GM18519 (cell line): ENCODE measurements around the gene HEXB.
"Not testable (repeated sequence)": the region's sequence is repeated elsewhere in the genome, so short reads cannot be mapped to it uniquely, and the experiment has no call there.

Experiments used
- ATAC-seq: cut with Tn5 transposase; IDR thresholded peaks from one replicate; pipeline ENCODE4 v1.9.1; 2021; ENCODE audit warnings: mild to moderate bottlenecking, moderate library complexity; ENCODE audit not compliant: unreplicated experiment, low FRiP score

Gene HEXB

DNA sequence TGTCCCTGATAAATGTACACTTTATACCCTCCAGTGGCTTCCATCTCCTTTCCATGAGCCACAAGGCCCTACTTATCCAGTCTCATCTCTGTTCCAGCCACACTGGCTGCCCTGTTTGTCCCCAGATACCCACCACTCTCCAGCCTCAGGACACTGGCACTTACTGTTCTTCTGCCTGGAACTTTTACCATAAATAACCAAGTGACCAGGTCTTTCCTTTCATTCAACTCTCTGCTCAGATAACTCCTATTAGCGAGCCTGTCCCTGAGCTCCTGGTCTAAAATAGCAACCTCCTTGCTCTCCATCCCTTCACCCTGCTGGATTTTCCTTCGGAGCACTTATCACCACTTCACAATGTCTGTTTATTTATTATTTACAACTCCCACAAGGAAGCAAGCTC, 27.9 kb upstream of the HEXB start:
- no peak for ATAC-seq

DNA sequence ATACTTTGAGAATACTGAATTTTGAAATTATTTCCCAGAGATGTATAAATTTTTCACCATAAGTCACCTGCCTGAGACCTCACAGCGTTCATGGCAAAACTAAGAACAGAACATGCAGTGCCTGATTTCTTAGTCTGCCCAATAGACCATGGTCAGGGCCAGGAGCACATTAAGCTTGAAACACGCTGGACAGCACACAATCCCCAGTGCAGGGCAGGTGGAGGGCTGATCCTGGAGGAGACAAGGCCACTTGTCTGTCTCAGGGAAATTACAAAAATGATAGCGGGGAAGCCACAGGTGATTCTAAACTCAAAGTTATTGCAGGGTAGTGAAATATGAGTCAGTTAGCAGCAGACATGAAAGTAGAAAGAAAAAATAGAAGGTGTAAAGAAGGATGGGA, 25.9 kb upstream of the HEXB start:
- ATAC-seq: no peak

DNA sequence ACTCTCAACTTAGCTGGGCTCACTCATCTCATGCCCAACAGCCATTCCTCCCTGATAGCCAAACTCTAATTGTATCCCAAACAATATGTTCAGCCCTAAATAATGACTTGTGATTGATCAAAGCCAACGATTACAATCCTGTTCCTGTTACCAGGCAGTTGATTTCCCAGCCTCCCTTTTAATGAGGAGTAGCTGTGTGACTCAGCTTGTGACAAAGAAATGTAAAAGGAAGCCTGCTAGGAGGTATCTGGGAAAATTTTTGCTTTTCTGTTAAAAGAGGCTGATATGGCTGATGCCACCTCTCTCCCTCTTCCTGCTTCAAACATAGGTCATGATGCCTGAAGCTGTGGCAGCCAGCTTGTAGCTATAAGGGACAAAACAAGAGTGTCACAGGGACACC, 24.9 kb upstream of the HEXB start:
- ATAC-seq: no peak

DNA sequence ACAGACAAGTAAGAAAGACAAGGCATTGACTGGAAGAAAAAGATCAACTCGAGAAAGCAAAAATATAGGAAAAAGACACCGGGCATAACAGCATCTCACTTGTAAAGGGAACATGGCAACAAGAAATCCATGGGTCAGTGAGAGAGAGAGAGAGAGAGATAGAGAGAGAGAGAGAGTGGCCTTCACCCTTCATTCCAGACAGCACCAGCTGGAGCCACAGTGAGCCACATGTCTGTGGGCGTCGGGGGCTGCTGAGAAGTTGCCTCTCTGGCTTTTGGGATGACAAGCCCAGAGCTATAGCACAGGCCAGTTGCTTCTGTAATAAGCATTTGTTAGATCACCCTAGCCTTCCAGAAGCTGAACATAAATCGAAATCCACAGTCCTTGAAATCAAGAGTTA, 24.2 kb upstream of the HEXB start:
- ATAC-seq: no peak

DNA sequence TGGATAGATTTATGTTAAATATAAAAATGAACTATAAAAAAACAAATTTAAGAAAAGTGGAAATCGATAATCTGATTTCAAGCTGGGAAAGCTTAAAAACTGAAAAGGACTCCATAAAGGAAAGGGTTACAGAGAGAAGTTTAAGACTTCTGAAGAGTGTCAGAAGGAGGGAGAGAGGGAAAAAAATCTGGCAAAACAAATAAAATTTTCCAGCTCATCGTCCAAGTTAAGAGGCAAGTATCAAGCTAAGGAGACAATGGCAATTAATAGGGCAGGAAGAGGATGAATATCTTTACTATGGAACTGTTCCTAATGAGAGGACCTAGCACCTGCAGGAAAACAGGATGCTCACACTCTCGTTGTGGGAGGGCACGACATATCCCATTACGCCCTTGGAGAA, 20.5 kb upstream of the HEXB start:
- ATAC-seq: no peak

DNA sequence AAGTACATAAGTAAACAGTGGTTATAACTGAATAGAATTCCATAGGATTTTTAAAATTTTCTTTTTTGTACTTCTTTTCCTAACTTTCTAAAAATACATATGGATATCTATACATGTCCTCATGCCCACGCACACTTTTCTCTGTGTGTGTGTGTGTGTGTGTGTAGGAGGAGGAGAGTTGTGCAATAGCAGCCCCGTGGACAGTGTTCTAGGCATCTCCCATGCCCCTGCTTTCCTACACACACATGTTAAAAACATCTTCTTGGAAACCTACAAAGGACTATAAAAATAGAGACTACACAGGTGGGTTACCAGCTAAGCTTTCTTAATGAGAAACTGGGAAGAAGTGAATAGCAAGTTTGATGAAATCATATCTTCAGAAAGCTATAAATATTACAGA, 19.8 kb upstream of the HEXB start:
- ATAC-seq: no peak

DNA sequence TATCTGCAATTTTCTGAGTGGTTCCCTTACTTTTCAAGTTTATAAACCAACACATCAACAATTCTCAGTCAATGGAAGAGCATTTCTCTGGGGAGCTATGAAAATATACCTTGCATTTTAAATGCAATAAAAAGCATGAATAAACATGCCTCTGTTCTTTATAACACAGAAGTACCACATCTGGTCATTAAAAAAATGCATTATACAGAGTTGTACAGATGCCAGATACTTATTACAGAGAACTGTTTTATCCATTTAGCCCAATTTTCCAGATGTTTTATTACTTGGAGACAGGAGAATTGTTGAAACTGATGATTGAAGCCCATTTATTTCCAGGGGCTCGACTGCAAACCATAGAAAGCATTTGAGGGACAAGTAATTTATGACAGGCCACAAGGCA, 19.2 kb upstream of the HEXB start:
- no peak for ATAC-seq

DNA sequence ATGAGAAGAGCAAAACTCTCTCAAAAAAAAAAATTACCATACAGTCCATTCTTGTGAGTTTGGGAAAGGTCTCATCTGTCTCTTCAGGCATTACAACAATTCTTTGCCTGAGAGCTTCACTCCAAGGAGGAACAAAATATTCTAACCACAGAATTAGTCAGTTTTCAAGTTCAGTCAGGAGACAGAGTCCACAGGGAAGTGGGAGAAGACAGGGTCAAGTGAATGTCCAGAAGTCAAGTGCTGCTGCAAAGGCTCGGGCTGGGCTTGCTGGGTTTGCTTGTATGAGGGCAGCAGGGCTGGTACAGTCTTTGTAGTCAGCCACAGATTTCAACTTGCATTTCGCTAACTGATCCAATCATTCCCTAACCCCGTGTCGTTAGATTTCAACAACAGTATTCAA, 17.6 kb upstream of the HEXB start:
- no peak for ATAC-seq

DNA sequence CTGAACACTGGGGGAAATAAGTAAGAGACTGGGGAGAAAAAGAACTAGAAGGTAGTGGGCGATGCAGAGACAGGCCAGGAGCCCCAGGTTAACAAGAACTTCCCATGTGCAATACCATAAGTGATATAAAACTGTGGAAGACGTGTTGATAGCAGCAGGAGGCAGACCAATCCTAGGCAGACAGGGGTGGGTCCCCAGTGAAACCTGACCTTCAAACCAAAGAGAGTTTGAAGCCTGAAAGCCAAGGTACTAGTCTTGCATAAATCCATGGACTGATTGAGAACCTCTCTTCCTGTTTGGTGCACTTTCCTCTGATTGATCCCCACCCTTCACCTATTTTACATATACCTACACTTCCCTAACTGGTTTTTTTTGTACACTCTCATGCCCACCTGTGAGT, 15.2 kb upstream of the HEXB start:
- ATAC-seq: no peak

DNA sequence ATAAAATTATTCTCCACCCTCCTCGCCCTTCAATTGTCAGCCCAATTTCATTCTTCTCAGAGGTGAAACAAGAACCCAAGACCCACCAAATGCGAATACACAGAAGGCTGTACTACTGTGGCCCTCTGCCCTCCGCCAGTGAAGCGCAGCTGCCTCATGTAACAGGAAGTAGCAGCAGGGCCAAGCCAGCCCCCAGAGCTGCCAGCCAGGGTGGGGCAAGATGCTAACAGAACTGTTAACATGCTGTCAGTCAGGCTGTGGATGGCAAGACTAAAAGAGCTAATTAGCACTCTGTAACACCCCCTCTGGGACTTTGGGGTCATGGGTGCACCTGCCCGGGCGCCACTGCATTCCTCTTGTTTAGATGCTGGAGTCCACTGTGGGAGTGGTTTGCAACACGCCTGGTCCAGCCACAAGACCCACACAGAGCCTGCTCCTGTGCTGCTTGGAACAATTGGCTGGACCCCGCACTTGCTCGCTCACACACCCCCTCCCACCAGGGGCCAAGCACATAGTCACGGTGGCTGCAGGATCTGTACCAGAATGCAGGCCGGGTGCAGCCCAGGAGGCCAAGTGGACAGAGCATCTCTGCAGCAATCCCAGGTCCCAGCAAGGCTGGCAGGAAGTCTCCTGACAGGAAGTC, 14.5 kb upstream of the HEXB start:
- ATAC-seq: no peak

DNA sequence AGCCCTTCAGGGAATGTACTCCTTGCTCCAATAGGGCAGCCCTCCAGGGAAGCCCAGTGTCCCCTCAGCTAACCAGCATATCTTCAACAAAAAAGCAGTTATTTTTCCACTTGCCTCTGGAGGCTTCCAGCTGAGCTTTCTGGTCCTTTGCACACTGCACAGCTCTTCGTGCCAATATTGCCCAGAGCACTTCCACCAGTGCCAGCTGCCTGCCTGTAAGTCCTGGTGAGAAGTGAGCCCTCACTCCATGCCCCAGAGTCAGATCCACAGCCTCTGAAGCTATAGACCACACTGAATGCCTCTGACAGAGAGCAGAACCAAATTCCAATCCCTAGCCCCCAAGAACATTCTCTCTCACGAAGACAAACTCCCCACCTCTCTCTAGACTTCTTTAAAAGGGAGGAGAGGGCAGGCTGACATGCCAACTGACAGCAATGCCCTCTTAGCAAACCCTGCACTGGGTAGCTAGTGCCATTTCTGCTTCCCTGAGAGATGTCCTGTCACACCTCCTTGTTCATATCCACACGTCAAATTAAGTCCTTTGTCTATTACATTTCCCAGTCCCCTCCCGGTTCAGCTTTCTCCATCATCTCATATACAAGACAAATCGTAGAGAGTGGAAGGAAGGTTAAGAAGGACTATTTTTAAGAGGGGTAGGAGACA, 12.7 kb upstream of the HEXB start:
- no peak for ATAC-seq

DNA sequence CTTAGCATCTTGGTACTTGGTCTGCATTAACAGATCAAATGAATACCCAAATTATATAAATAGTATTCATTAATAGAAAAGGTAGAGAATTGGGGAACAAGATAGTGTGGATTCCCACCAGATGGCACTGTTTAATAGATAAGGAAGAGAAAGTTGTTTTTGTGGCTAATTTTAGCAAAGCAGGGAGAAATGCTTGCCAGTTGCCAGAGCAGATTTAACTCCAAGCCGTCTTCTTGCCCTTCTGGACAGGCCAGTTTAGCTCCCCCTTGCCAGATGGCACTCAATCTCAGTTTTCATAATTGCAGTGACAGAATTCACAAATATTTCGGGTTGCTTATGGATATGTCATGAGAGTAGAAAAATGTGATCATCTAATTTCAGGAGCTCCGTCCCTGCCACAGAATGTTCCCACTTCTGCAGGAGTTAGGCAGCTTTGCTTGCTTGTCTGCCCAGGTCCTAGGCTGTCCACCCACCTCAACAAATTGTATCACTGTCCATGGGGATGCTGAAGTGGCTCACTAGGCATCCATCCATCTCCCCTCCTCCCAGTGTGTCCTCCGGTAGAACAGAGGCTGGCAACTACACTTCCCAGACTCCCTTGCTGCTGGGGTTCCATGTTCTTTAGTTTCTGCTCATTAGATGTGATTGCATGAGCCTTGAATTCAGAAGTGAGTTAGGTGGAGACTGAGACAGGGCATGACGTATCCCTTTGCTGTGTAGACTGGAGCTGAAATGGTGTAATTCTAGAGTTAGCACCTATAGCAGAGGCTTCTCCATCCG, 11.8 kb upstream of the HEXB start:
- no peak for ATAC-seq

DNA sequence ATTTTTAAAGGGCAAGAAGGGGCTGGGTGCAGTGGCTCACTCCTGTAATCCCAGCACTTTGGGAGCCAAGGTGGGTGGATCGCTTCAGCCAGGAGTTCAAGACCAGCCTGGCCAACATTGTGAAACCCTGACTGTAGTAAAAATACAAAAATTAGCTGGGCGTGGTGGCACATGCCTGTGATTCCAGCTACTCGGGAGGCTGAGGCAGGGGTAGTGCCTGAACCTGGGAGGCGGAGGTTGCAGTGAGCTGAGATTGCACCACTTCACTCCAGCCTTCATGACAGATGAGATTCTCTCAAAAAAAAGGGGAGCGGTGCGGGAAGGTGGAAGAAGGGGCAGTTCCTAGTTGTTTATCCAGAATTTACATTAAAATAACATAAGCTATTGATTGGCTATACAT, 8.6 kb upstream of the HEXB start:
- ATAC-seq: not testable (repeated sequence)

DNA sequence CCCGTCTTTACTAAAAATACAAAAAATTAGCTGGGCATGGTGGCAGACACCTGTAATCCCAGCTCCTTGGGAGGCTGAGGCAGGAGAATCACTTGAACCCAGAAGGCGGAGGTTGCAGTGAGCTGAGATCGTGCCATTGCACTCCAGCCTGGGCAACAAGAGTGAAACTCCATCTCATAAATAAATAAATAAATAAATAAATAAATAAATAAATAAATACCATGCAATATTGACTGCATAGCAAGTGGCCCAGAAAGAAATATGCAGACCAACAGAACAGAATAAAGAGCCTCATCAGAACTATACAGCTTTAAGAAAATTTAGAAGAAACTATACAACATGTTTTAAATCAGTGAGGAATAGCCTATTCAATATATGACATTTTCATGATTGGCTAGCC, 6.9 kb upstream of the HEXB start:
- ATAC-seq: not testable (repeated sequence)

DNA sequence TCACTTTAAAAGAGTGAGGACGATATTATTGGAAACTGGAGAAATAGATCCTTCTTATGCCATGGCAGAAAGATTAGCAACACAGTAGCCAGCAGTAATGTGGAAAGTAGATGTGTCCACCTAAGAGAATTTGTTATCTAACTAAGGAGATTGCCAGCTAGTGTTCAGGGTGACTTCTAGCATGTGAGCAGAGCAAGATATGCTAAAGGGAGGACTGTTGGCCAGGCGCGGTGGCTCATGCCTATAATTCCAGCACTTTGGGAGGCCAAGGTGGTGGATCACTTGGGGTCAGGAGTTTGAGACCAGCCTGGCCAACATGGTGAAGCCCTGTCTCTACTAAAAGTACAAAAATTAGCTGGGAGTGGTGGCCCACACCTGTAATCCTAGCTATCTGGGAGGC, 5.7 kb upstream of the HEXB start:
- ATAC-seq: not testable (repeated sequence)

DNA sequence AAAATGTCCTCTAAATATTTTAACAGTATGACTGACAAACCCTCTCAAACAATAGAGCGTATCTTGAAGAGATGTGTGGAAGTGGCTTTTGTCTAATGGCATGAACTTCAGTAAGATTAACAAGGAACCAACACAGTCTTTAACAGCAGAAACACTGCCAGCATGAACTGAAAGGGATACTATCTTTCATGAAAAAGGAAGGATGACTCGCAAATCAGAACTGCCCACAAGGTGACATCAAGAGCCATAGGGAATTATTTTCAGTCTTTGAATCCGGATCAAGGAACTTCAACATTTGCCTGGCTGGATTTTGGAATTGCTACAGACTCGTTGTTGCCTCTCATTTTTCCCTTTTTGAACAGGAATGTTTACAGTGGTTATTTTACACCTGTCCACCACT, 5.1 kb upstream of the HEXB start:
- ATAC-seq: no peak

DNA sequence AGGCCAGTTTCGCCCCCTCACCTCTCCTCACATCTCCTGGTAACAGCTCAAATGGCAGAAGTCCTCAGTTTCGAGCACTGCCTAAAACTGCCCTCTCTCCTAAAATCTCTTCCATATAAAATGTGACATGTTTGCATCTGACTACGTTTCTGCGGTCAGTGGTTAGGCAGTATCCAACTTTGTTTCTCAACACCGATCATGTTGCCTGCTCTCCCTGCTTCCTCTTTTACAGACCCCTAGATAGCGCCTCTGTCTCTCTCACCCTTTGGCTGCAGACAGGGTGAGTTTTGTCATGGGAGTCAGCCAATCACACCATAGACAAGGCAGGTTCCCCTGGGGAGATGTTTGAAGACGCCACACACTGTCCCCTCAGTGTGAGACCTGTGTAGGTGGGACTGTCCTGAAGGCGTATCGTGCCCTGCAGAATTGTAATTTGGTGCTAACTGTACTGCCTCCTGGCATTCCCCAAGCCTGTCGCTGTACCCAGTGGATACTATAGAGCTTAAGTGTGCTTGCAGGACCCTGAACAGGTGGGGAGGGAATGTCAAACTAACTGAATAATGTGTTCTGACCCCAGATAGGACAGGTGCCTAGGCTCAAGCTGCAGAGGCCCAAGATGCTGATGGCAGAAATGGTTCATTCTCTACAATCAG, 1.1 kb downstream of the HEXB start:
- no peak for ATAC-seq

DNA sequence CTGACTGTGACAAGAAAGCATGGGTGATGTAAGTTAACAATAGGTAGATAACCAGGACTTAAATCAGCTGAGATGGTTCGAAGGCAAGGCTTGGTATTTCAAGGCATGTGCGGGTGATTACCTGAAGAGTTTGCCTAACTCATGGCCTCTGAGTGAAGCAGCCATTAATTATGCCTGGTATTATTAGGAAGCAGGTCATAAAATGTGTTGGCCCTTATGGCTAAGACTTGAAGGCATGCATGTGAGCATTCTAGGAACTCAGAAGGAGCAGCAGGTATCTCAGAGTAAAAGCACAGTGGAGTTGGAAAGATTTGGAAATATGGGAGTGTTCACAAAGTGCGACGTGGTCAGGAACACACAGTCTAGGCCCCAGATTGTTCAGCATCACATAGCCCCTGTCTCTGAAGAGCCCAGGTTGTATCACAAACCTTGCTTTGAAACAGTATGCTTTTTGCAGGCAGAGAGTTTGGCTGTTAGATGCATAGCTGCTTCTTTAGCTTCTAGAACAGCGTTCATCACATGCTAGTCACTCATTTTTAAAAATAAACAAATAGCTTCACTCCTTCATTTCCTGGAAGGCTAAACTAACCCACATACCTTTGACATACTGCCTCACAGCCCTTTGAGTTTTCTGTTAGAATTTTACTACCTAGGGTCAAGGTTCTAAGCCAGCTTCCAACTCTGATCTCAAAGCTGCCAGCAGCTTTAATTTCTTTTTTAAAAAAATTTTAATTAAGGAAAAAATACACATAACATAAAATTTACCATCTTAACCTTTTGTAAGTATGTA, 2.1 kb downstream of the HEXB start:
- ATAC-seq: no peak

DNA sequence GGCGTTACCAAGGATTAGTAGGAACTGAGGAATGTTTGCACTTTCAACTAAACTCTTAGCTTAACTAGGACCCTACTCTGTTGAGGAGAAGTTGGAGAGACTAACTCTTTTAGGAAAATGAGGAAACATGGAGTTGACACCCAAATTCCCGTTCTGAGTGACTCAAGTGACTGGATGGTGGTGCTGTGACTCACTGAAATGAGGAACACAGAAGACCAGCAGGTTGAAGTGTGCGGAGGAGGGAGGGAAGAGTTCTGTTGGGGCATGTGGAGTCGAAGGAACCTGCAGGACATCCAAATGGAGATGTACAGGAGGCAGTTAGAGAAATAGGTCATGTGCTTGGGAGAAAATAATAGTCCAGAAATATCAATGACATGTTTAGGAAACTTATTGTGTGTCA, 8.2 kb downstream of the HEXB start:
- ATAC-seq: no peak

DNA sequence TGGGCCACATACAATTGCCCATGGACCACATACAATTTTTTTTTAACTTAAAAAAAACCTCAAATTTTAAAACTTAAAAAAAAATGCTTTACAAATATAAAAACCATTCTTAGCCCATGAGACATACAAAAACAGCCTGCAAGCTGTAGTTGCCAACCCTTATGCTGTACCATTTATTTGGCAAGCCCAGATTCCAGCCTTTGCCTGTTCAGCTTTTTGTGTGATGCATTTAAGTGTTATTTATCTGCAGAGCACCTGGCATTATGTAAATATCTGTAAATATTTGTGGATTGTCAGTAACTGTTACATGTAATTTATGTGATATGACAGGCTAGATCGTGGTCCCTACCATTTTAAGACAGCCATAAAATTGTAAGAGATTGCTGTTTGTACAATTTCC, 32.6 kb downstream of the HEXB start:
- ATAC-seq: no peak

DNA sequence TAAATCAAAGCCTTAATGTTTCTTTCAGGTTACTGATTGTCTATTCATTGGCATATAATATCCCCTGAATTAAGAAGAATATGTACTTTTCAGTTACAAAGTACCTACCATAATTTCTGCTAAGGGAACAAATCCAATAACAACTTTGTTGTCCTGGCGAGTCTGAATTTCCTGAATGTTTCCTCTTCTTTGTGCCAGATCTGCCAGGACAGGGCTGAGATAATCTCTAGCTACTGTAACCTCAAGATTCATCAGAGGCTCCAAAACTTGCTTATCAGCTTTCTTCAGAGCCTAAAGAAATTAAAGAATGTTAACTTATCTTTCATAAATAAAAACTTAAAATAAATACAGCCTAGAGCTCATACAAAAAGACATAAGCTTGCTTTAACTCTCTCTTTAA, 37.2 kb downstream of the HEXB start:
- ATAC-seq: no peak
